NCI-H524 (cell line): Measurements from ENCODE around the gene PPHLN1.
A peak's percentile ranks its signal among the peaks of the same experiment; 100 is the strongest.

Source experiments
- DNase-seq, 2 experiments: peaks; one replicate each; lab custom pipeline; 2025; lab: John Stamatoyannopoulos, UW

The PPHLN1 gene

GRCh38 chr12:42325653-42326474 is at the start of gene PPHLN1, which contains the start of gene ZCRB1:
TSS of gene PPHLN1 (plus strand) at chr12:42326167. CDS start at chr12:42335903, 9,736 bp downstream.
TSS of gene ZCRB1 (minus strand) at chr12:42326094. CDS start at chr12:42324102, 1,992 bp downstream.
- DNase-seq: peak; percentile 69 to 74

- no peak for DNase-seq
Measured at GRCh38 chr12:42277396-42278127, 48.4 kb upstream of the PPHLN1 start.

- no peak for DNase-seq
Measured at GRCh38 chr12:42278128-42278510, 47.8 kb upstream of the PPHLN1 start.

GRCh38 chr12:42281278-42281677 is 44.7 kb upstream of the PPHLN1 start:
- DNase-seq: no peak

- DNase-seq: no peak
Measured at GRCh38 chr12:42281844-42282243, 44.1 kb upstream of the PPHLN1 start.

- DNase-seq: no peak
Measured at GRCh38 chr12:42282294-42282693, 43.7 kb upstream of the PPHLN1 start.

GRCh38 chr12:42283739-42284138 is 42.2 kb upstream of the PPHLN1 start:
- no peak for DNase-seq

- DNase-seq: no peak
Measured at GRCh38 chr12:42284157-42284556, 41.8 kb upstream of the PPHLN1 start.

GRCh38 chr12:42284876-42285275 is 41.1 kb upstream of the PPHLN1 start:
- DNase-seq: no peak

- DNase-seq: no peak
Measured at GRCh38 chr12:42285431-42285830, 40.5 kb upstream of the PPHLN1 start.

- DNase-seq: no peak
Measured at GRCh38 chr12:42286741-42287140, 39.2 kb upstream of the PPHLN1 start.

- DNase-seq: no peak
Measured at GRCh38 chr12:42288544-42288943, 37.4 kb upstream of the PPHLN1 start.

GRCh38 chr12:42291680-42292079 is 34.3 kb upstream of the PPHLN1 start:
- DNase-seq: no peak

GRCh38 chr12:42296503-42297109 is 29.4 kb upstream of the PPHLN1 start:
- peak in 1 of 2 experiments; percentile 1 for DNase-seq

GRCh38 chr12:42298887-42299286 is 27.1 kb upstream of the PPHLN1 start:
- DNase-seq: no peak

- no peak for DNase-seq
Measured at GRCh38 chr12:42299392-42300308, 26.3 kb upstream of the PPHLN1 start.

- no peak for DNase-seq
Measured at GRCh38 chr12:42306297-42306696, 19.7 kb upstream of the PPHLN1 start.

- no peak for DNase-seq
Measured at GRCh38 chr12:42308390-42308789, 17.6 kb upstream of the PPHLN1 start.

- DNase-seq: no peak
Measured at GRCh38 chr12:42309996-42310395, 16.0 kb upstream of the PPHLN1 start.

- DNase-seq: no peak
Measured at GRCh38 chr12:42315108-42315507, 10.9 kb upstream of the PPHLN1 start.

GRCh38 chr12:42320796-42321195 is 5.2 kb upstream of the PPHLN1 start:
- no peak for DNase-seq

GRCh38 chr12:42322567-42322966 is 3.4 kb upstream of the PPHLN1 start:
- DNase-seq: no peak
